NCI-H460 (cell line): ENCODE results near the gene ESAM. TPM values are rescaled to one million over a fixed set of nuclear protein-coding genes. Genes with fewer than 3 reads are reported as not detected.

ENCODE experiments used
- DNase-seq: peaks from one replicate; pipeline ENCODE4 v3.0.0-alpha.2; 2016; ENCODE audit warnings: low read depth; ENCODE audit errors: extremely low read depth
- total RNA-seq: library from RNA; depleted of rRNA; stranded (reverse); fragments of >200 nt; shearing (Covaris generic); gene quantifications from 2 replicates; pipeline ENCODE4 v1.2.3, GENCODE V29; 2014; rRNA removed

The ESAM gene
- total RNA-seq, 1 experiment from 2014 or later = 0.15 TPM

DNA sequence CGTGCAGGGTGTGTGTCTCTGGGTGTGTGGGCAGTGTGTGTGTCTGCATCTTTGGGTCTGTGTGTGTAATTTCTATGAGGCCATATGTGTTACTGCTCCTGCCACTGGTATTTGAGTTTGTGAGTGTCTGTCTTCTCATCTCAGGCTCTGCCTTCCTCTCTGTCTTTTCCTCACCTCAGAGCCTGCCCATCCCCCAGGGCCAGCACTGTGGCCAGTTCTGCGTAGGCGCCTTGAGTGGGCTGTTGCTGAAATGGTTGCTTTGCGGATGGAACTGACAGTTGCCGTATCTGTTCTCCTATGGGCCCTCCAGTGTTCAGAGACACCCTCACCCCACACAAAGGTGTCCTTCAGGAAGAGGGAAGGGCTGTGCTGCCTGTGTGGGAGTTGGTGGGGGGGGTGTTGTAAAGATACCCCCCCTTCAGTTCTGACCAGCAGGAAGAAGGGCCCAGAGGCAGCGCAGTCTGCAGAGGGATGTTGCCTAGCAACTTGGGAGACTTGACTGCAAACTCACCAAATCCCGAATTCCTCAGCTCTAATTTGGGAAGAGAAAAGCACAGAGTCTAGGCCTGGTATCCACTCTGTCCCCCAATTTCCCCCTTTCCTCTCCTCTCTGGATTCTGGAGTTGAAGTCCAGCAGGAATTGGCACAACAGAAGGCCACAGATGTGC is 24.3 kb downstream of the ESAM start:
- DNase-seq = no peak

GRCh38 chr11:124736736-124737135 is 25.4 kb downstream of the ESAM start:
- DNase-seq = no peak

DNA sequence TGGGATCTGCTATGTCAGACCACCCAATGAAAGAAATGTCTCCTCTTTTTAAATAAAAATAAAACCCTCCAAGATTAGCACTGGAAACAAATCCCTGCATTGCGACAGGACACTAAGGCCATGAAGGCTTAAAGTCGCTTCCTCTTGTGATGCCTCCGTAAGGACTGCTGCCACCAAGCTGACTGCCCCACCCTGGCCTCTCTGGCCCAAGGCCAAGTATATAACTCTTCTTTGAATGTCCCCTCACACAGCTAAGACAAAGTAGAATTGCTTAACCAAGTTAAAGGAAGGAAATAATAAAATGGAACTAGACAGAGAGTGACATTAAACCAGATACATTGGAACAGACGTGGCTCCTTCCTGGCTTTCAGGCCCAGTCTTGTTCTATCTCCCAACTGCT is 29.9 kb downstream of the ESAM start:
- DNase-seq = no peak

GRCh38 chr11:124729571-124729970 is 32.5 kb downstream of the ESAM start:
- no peak for DNase-seq

DNA sequence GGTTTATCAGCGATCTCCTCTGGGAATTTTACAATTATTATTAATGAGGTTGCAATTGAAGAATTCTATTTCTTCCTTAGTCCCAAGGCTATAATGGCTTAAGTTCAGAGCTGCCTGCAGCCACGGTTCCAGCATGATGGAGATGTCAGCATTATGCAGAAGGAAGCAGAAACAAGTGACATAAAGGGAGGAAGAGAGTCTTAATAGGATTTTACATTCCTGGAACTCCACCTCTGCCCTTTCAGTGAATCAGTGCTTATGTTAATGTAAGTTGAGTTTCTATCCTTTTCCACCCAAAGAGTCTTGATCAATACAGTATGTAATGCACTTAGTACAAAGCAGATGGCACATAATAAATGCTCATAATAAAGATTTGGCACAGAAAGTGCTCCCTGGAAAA is 34.0 kb downstream of the ESAM start:
- DNase-seq = no peak

DNA sequence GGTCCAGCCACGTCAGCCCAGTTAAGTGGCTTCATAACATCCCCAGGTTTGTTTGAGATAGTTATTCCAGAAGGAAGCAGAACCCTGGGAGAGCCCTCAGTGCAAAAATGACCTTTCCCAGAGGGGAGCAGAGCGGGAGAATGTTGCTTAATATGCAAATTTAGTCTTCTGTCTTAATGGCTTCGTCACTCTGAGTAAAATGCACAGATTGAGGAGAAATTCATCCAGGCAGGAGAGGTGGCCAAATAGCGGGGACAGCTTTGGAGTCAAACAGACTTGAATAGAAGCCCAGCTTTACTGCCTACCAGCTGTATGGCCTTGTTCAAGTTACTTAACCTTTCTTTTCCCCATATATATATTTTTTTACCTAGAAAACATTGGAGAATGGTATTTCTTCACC is 34.6 kb downstream of the ESAM start:
- no peak for DNase-seq

DNA sequence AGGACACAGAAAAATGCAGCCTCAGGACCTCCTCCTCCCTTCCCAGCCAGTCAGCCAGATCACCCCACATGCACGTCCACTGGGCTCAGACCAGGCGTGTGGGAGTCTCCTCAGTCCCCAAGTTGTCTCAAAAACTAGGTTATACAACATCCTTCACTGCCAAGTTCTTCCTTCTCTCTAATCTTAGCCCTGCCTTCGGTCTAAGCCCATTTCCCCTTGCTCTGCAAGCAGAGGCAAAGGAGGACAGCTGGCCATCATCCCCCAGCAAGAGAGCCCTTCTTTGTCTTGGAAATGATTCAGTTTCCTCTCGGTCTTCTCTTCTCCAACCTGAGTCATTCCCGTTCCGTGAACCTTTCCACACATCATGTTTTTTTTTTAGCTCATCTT is 36.4 kb downstream of the ESAM start:
- no peak for DNase-seq

- no peak for DNase-seq
Observed at GRCh38 chr11:124724979-124725718, 36.9 kb downstream of the ESAM start.

- DNase-seq = no peak
Observed at GRCh38 chr11:124722176-124722575, 39.9 kb downstream of the ESAM start.

DNA sequence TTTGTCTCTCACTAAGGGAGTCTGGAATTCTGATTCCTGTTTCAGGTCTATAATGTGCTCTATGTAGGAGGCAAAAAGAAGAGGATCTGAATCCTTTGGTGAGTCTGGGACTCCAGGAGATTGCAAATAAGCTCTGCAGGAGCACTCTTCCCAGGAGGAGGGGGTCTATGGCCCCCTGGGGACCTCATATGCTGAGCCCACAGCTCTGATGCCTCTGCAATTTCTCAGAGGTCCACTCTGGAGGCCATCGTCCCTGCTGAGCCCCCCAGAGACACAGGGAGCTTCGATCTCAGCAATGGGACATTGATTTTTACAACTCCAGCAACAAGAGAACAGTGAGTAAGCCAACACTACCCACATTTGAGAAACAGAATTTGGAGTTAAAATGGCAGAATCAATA is 42.6 kb downstream of the ESAM start:
- no peak for DNase-seq

GRCh38 chr11:124718801-124719200 is 43.3 kb downstream of the ESAM start:
- no peak for DNase-seq

DNA sequence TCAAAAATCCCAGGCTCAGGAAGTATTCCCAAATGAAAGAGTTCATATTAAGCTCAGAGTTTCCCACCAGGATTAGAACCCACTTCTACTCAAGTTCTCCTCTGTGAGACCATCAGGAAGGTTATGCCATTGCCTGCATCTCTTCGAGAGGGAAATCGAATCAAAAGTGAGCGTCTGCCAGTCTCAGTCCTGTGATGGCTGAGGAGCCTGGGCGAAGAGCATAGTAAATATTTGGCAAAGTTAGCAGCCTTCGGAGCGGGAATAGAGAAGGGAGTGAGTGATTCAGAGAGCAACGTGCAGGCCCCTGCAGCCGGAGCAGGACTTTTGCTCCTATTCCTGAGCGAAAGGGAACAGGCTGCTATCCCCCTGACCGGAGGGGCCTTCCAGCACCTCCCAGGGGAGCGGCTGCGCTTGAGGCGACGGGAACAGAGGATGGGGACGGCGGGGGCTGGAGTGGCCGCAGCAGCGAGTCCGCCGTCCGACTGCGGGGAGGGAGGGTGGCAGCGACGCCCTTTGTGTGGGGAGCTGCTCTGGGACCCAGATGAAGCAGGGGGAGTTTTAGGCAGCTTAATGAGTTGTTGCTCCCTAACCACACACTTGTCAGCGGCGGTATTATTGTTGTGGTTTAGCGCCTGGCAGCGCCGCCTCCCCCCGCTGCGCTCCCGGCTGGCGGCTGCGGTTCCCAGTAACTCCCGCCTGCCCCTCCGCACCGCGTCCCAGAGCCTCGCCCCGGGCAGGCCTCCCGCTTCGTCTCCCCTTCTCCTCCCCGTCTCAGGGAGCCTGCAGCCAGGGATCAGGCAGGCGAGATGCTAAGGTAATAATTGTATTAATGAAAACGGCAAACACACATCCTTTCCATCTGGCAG is 44.1 kb downstream of the ESAM start:
- no peak for DNase-seq

- DNase-seq = no peak
Observed at GRCh38 chr11:124717421-124717785, 44.7 kb downstream of the ESAM start.

DNA sequence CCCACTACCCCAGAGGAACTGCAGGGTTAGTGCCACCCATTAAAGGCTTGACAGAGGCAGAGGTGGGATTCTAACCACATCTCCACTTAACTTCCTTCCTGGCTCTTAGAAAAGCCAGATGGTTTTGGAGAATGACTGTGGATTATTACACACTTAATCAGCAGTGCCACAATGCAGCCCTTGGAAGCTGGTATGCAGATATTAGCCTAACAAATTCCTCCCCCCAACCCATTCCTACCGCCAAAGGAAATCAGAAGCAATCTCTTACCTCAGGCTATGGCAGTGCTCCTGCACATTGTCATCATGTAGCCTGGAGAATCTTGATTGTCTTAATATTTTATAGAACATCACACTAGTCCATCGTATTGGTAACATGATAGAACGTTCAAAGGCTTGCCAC is 45.5 kb downstream of the ESAM start:
- DNase-seq = no peak

- no peak for DNase-seq
Observed at GRCh38 chr11:124712392-124712791, 49.7 kb downstream of the ESAM start.

GRCh38 chr11:124707829-124708228 is 54.3 kb downstream of the ESAM start:
- DNase-seq = no peak

Other genes starting within 250 kb of the ESAM start
- gene OR8B12, start 218.6 kb downstream of the ESAM start, total RNA-seq = not detected in 2 replicates
- gene OR8A1, start 192.3 kb downstream of the ESAM start, total RNA-seq = not detected in 2 replicates
- gene PANX3, start 150.9 kb downstream of the ESAM start, total RNA-seq = not detected in 2 replicates
- gene TBRG1, start 139.4 kb downstream of the ESAM start, total RNA-seq = 23.8 and 30.3 TPM in 2 replicates
- 17.4 and 19.0 TPM in 2 replicates for gene SIAE, start 88.6 kb downstream of the ESAM start, total RNA-seq
- 12.7 and 14.0 TPM in 2 replicates for gene SPA17, start 88.4 kb downstream of the ESAM start, total RNA-seq
- gene NRGN, start 22.3 kb downstream of the ESAM start, total RNA-seq = not detected in 2 replicates
- not detected in 2 replicates for gene VSIG2, start 10.0 kb downstream of the ESAM start, total RNA-seq
- gene MSANTD2, start 38.1 kb upstream of the ESAM start, total RNA-seq = 5.1 and 8.0 TPM in 2 replicates
- 7.9 and 8.9 TPM in 2 replicates for gene ROBO3, start 103.1 kb upstream of the ESAM start, total RNA-seq
- gene ROBO4, start 135.6 kb upstream of the ESAM start, total RNA-seq = not detected in 2 replicates
- gene HEPN1, start 157.0 kb upstream of the ESAM start, total RNA-seq = not detected in 2 replicates
- gene HEPACAM, start 173.8 kb upstream of the ESAM start, total RNA-seq = not detected in 2 replicates
- 1.8 and 2.3 TPM in 2 replicates for gene CCDC15, start 191.9 kb upstream of the ESAM start, total RNA-seq